Chondrocyte (in vitro differentiated cells): ENCODE measurements around the gene JAK3. TPM values are rescaled to one million over a fixed set of nuclear protein-coding genes. Genes with fewer than 3 reads are reported as not detected.
A peak's percentile ranks its signal among the peaks of the same experiment; 100 is the strongest.

Experiments used
- DNase-seq: peaks from one replicate; pipeline ENCODE4 v3.0.0; 2021; ENCODE audit warnings: mixed read lengths, low spot score
- H3K27ac Mint-ChIP-seq: one replicate; pipeline ENCODE4 v1.8.0; 2021; ENCODE audit warnings: mild to moderate bottlenecking, moderate library complexity, mixed read lengths; ENCODE audit not compliant: unreplicated experiment
- H3K27me3 Mint-ChIP-seq: 2 replicates; pipeline ENCODE4 v1.8.0; 2021; ENCODE audit warnings: low read depth, mixed read lengths
- H3K36me3 Mint-ChIP-seq: 2 replicates; pipeline ENCODE4 v1.8.0; 2021; ENCODE audit warnings: low read depth, mixed read lengths
- H3K4me1 Mint-ChIP-seq: 2 replicates; pipeline ENCODE4 v1.8.0; 2021; ENCODE audit warnings: low read depth, mild to moderate bottlenecking, mixed read lengths
- H3K4me3 Mint-ChIP-seq: one replicate; pipeline ENCODE4 v1.8.0; 2021; ENCODE audit warnings: mild to moderate bottlenecking, moderate library complexity, mixed read lengths; ENCODE audit not compliant: unreplicated experiment
- H3K9me3 Mint-ChIP-seq: 2 replicates; pipeline ENCODE4 v1.8.0; 2021; ENCODE audit warnings: low read depth, mixed read lengths
- CTCF ChIP-seq: fragments of 200-600 bp; sonication (generic); IDR thresholded peaks from 2 replicates; pipeline ENCODE4 v1.5.0; 2021; ENCODE audit warnings: antibody characterized with exemption, mild to moderate bottlenecking, moderate library complexity
- total RNA-seq: library from RNA; stranded (reverse); gene quantifications from 3 replicates; pipeline ENCODE4 v1.2.1, GENCODE V29; 2021

Gene JAK3
- total RNA-seq, 1 donor from 2014 or later = 7.7 TPM

- Mint-ChIP-seq H3K4me1 (peaks cover 25% of the 10 kb centered on the region), H3K27ac (peak overlapping the region; percentile 75), H3K27me3 (no peaks in the 10 kb centered on the region), H3K36me3 (peaks cover 18% of the 10 kb centered on the region), H3K4me3 (peak overlapping the region; percentile 79), H3K9me3 (no peaks in the 10 kb centered on the region)
- no peak for TF ChIP-seq CTCF
- no peak for DNase-seq
Measured at GRCh38 chr19:17860993-17861360, 13.2 kb upstream of the JAK3 start.

GRCh38 chr19:17860331-17860992, 12.7 kb upstream of the JAK3 start:
- Mint-ChIP-seq H3K9me3 (no peaks in the 10 kb centered on the region), H3K27ac (peak overlapping the region; percentile 75), H3K4me3 (peak overlapping the region; percentile 79), H3K4me1 (peaks cover 25% of the 10 kb centered on the region), H3K27me3 (peaks cover 3% of the 10 kb centered on the region), H3K36me3 (peaks cover 18% of the 10 kb centered on the region)
- no peak for TF ChIP-seq CTCF
- DNase-seq = no peak

GRCh38 chr19:17859533-17860330, 11.9 kb upstream of the JAK3 start, which contains the start of gene RPL18A:
TSS of gene RPL18A (plus strand) at chr19:17859910. CDS start at chr19:17859957, 47 bp downstream.
- Mint-ChIP-seq H3K9me3 (no peaks in the 10 kb centered on the region), H3K27me3 (peaks cover 6% of the 10 kb centered on the region), H3K4me3 (peak within 1 kb of the TSS; percentile 79), H3K4me1 (peaks cover 25% of the 10 kb centered on the region), H3K27ac (peak within 1 kb of the TSS; percentile 91), H3K36me3 (peaks cover 18% of the 10 kb centered on the region)
- peak; percentile 86 for TF ChIP-seq CTCF
- DNase-seq = peak; percentile 98

GRCh38 chr19:17855280-17856152, 7.7 kb upstream of the JAK3 start:
- H3K27me3 Mint-ChIP-seq = peaks cover 6% of the 10 kb centered on the region
- peak; percentile 92 for TF ChIP-seq CTCF
- H3K27ac Mint-ChIP-seq = no peak overlapping the region
- DNase-seq = no peak
- no peaks in the 10 kb centered on the region for H3K36me3 Mint-ChIP-seq
- peaks cover 10% of the 10 kb centered on the region for H3K4me1 Mint-ChIP-seq
- H3K4me3 Mint-ChIP-seq = no peak overlapping the region
- no peaks in the 10 kb centered on the region for H3K9me3 Mint-ChIP-seq

GRCh38 chr19:17854061-17854460, 6.3 kb upstream of the JAK3 start:
- TF ChIP-seq CTCF = no peak
- Mint-ChIP-seq H3K36me3 (no peaks in the 10 kb centered on the region), H3K4me3 (no peak overlapping the region), H3K9me3 (no peaks in the 10 kb centered on the region), H3K27ac (no peak overlapping the region), H3K27me3 (peaks cover 6% of the 10 kb centered on the region), H3K4me1 (peaks cover 8% of the 10 kb centered on the region)
- no peak for DNase-seq
